Mesodermal cell (in vitro differentiated cells): ENCODE results near the gene MPZL2.

Experiments
- H3K27ac ChIP-seq: 2 replicates; pipeline ENCODE4 v1.7.0; 2013; ENCODE audit warnings: mild to moderate bottlenecking, low read depth, low read length, moderate library complexity; ENCODE audit not compliant: severe bottlenecking
- H3K36me3 ChIP-seq: 2 replicates; pipeline ENCODE4 v1.7.1; 2013; ENCODE audit warnings: mild to moderate bottlenecking, low read length, moderate library complexity; ENCODE audit not compliant: control insufficient read depth, insufficient read depth
- H3K4me1 ChIP-seq: one replicate; pipeline ENCODE4 v1.7.1; 2013; ENCODE audit warnings: mild to moderate bottlenecking, low read length; ENCODE audit not compliant: insufficient read depth, control insufficient read depth, poor library complexity, severe bottlenecking
- H3K4me3 ChIP-seq: 2 replicates; pipeline ENCODE4 v1.7.0; 2013; ENCODE audit warnings: low read length, control low read depth, mild to moderate bottlenecking; ENCODE audit not compliant: insufficient read depth, poor library complexity, severe bottlenecking; ENCODE audit errors: extremely low read depth
- H3K9me3 ChIP-seq: 2 replicates; pipeline ENCODE4 v1.7.1; 2013; ENCODE audit warnings: mild to moderate bottlenecking, low read length, moderate library complexity; ENCODE audit not compliant: control insufficient read depth
- WGBS, 2 experiments: methylation state at CpG; one replicate each; pipeline ENCODE4 v1.1.5; 2013; ENCODE audit warnings: missing lambda C conversion rate in 2 of 2; ENCODE audit not compliant: insufficient coverage in 2 of 2; 5-methylcytosine and 5-hydroxymethylcytosine counted together

Gene MPZL2

DNA sequence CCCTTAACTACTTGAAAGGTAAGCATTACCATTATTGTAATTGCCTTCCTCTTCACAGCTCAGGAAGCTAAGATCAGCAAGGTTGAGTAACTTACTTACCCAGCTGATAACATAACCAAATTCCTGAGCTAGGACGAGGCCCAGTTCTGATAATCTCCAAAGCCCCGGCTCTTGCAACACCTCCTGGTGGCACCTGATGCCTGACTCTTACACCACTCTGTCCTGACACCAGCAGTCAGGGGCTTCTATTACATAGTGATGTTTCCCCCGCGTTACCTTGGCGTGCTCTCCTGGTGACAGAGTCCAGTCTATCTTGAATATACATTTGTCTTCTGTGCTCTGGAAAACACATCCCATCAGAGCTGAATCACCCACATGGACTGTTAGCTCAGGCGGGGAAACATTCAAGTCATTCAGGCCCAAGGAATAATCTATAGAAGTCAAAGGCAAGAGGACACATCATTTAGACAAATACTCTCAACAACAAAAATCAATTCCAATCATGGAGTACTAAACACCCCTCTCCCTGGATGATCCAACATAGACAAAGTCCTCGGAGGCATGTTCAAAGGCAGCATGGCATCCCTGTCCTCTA is 51.9 kb downstream of the MPZL2 start:
- Histone ChIP-seq H3K4me3 (no peak overlapping the region), H3K27ac (no peak overlapping the region), H3K9me3 (no peaks in the 10 kb centered on the region), H3K36me3 (no peaks in the 10 kb centered on the region), H3K4me1 (peaks cover 10% of the 10 kb centered on the region)
- 81 to 85% methylated on average over 7 of the region's 7 CpGs for WGBS, 2 experiments

DNA sequence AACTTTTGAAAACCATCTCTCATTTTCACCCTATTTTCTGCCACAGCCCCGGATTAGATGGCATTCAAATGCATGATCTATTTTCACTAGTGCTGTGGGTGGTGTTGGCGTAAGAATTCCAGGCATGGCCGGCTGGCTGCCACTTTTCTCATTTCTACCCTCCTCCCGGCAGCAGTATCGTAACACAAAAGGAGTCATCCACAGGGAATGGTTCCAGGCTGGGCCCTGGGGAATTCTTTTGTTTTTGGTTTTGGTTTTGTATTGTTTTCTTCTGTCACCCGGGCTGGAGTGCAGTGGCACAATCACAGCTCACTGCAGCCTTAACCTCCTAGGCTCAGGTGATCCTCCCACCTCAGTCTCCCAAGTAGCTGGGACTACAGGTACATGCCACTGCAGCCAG is 53.1 kb downstream of the MPZL2 start:
- H3K9me3 ChIP-seq: no peaks in the 10 kb centered on the region
- H3K27ac ChIP-seq: no peak overlapping the region
- 0 to 60% methylated on average over 1 of the region's 6 CpGs for WGBS, 2 experiments
- H3K4me3 ChIP-seq: no peak overlapping the region
- H3K4me1 ChIP-seq: peaks cover 6% of the 10 kb centered on the region
- H3K36me3 ChIP-seq: no peaks in the 10 kb centered on the region

DNA sequence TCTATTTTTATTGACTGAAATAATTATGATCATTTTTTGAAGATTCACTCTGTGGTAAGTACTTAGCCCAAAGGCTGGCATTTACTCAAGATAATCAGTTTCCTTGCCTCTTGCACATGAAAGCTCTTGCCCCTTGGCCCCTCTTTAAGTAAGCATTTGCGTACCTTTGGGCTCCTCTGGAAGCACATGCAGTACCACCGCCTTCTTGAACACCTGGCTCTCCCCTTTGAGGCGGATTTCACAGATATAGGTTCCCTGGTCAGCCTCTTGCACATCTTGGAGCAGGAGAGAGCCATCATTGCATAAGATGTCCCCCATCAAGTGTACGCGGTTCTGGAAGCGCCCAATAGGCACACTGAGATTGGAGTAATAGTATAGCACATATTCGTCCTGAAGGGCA is 53.8 kb downstream of the MPZL2 start:
- Histone ChIP-seq H3K4me1 (peaks cover 6% of the 10 kb centered on the region), H3K36me3 (no peaks in the 10 kb centered on the region), H3K9me3 (no peaks in the 10 kb centered on the region), H3K4me3 (no peak overlapping the region), H3K27ac (no peak overlapping the region)
- 91 to 95% methylated on average over 7 of the region's 7 CpGs for WGBS, 2 experiments

DNA sequence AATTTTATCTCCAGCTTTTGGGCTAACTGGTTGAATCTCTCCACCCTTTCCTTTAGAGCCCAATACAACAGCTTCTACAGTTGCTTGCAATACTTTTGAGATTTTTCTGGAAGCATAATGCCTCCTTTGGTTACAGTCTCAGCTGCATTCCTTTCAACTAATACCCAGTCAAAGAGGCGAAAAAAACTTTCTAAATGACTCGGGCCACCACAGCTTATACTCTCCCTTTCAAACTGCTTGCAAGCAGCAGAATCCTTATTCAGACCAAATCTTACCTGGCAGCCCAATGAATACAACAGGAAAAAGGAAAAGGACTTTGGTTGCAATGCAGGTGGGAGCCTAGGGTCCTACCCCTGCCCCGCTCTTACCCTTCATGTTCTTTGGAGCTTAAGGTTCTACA is 55.1 kb downstream of the MPZL2 start:
- WGBS, 2 experiments: 69 to 88% methylated on average over 1 to 2 of the region's 3 CpGs
- H3K4me3 ChIP-seq: no peak overlapping the region
- no peaks in the 10 kb centered on the region for H3K9me3 ChIP-seq
- no peak overlapping the region for H3K27ac ChIP-seq
- H3K36me3 ChIP-seq: no peaks in the 10 kb centered on the region
- peaks cover 6% of the 10 kb centered on the region for H3K4me1 ChIP-seq

DNA sequence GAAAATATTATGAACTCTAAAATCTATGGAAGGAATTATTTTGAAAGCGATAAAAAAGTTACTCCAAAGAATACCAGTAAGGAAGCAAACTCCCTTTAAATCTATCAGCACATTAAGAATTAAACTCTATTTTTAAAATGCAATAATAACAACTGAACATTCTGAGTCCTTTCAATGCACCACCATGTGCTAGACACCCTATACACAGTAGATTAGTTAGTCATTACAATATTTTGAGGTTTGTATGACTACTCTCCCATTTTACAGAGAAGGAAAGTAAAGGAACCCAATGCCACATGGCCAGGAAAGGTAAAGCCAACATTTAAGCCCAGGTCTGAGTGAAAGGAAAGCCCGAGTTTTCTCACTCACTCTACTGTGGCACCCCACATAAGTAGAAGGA is 57.0 kb downstream of the MPZL2 start:
- no peaks in the 10 kb centered on the region for H3K9me3 ChIP-seq
- H3K4me3 ChIP-seq: no peak overlapping the region
- H3K36me3 ChIP-seq: no peaks in the 10 kb centered on the region
- H3K4me1 ChIP-seq: peaks cover 6% of the 10 kb centered on the region
- WGBS, 2 experiments: no CpG with 5 or more reads among the region's 2 CpGs
- H3K27ac ChIP-seq: no peak overlapping the region

DNA sequence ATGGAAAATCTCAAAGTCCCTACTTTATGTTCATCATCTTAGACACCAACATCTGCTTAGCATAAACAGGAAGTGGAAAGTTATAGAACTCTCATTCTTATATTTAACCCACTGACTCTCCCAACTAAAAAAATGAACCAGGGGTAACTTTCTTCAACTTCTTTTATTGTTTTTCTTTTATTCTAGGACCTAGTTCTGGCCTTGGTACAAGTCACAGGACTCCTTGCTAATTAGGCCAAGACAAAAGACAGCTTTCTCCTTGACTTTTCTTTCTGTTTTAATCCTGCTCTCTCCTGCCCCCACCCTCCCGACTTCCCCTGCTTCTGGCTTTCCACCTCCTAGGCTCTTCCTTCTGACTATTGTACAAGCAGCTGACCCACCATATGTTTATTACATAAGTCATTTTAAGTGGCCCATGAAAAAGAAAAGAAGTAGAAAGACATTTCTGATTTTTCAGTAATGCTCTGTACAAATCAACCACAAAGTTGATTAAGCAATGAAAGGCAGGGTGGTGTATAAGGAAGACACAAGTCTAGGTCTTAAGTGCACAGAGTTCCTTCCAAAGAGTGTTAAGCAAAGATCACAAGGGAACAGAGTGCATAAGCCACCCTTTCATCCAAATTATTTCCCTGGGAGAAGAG is 57.6 kb downstream of the MPZL2 start:
- no peak overlapping the region for H3K27ac ChIP-seq
- no peaks in the 10 kb centered on the region for H3K36me3 ChIP-seq
- H3K4me1 ChIP-seq: peaks cover 6% of the 10 kb centered on the region
- 86% methylated on average over 1 of the region's 1 CpG; no CpG with 5 or more reads in 1 of the 2 experiments for WGBS, 2 experiments
- H3K4me3 ChIP-seq: no peak overlapping the region
- H3K9me3 ChIP-seq: no peaks in the 10 kb centered on the region

DNA sequence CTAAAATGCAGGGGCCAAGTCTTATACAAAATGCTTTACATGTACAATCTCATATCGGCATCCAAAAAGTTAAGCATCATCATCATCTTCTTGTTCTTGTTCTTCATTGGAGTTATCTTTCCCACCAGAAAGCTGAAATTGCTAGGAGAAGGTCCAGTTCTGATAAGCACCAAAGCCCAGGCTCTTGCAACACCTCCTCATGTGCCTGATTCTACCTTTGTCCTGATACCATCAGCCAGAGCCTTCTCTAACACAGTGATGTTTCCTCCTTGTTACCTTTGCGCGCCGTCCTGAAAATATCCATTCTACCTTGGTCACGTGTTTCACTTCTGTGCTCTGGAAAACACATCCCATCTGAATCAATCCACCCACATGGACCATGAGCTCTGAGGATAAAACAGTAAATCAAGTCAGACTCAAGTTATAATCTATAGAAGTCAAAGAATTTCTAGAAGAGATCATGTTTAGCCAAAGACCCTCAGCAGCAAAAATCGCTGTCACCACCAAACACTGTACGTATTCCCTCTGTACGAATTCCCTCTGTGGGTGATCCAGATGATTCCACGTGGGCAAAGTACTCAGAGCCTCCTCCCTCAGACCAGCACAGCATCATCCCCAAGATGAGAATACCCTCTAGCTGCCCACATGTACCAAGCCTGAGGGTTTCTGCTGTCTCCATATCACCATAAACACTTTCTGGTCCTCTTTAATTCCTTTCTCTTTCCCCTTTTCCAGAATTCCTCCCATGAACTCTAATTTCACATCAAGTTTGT is 58.3 kb downstream of the MPZL2 start:
- WGBS, 2 experiments: 93 to 94% methylated on average over 6 to 8 of the region's 9 CpGs
- no peak overlapping the region for H3K4me3 ChIP-seq
- H3K27ac ChIP-seq: no peak overlapping the region
- no peaks in the 10 kb centered on the region for H3K36me3 ChIP-seq
- H3K9me3 ChIP-seq: no peaks in the 10 kb centered on the region
- peaks cover 4% of the 10 kb centered on the region for H3K4me1 ChIP-seq
